CD4-positive, alpha-beta T cell treated with Interleukin-17A for 4 hours (primary cell): ENCODE data around the gene RASD1.

ENCODE experiments used
- DNase-seq: peaks from one replicate; pipeline ENCODE4 v3.0.0-alpha.2; 2020; ENCODE audit warnings: mixed read lengths

RASD1 gene

GRCh38 chr17:17526369-17526768 is 30.2 kb upstream of the RASD1 start:
- DNase-seq, result no peak

GRCh38 chr17:17525956-17526355 is 29.8 kb upstream of the RASD1 start:
- DNase-seq, result no peak

GRCh38 chr17:17525311-17525710 is 29.1 kb upstream of the RASD1 start:
- DNase-seq, result no peak

- no peak for DNase-seq
Measured at GRCh38 chr17:17523731-17524490, 27.7 kb upstream of the RASD1 start.

- no peak for DNase-seq
Measured at GRCh38 chr17:17523001-17523730, 27.0 kb upstream of the RASD1 start.

- DNase-seq, result no peak
Measured at GRCh38 chr17:17520599-17521232, 24.5 kb upstream of the RASD1 start.

- no peak for DNase-seq
Measured at GRCh38 chr17:17519886-17520285, 23.7 kb upstream of the RASD1 start.

- no peak for DNase-seq
Measured at GRCh38 chr17:17518951-17519350, 22.8 kb upstream of the RASD1 start.

GRCh38 chr17:17518014-17518413 is 21.8 kb upstream of the RASD1 start:
- DNase-seq, result no peak

GRCh38 chr17:17516941-17517720 is 20.9 kb upstream of the RASD1 start:
- DNase-seq, result no peak

GRCh38 chr17:17515934-17516930 is 20.0 kb upstream of the RASD1 start:
- DNase-seq, result no peak

GRCh38 chr17:17514993-17515933 is 19.1 kb upstream of the RASD1 start:
- DNase-seq, result no peak

GRCh38 chr17:17514361-17514992 is 18.3 kb upstream of the RASD1 start:
- DNase-seq, result no peak

- DNase-seq, result no peak
Measured at GRCh38 chr17:17513626-17514025, 17.4 kb upstream of the RASD1 start.

- no peak for DNase-seq
Measured at GRCh38 chr17:17512866-17513265, 16.7 kb upstream of the RASD1 start.

- no peak for DNase-seq
Measured at GRCh38 chr17:17511881-17512858, 16.0 kb upstream of the RASD1 start.

GRCh38 chr17:17511293-17511741 is 15.1 kb upstream of the RASD1 start:
- DNase-seq, result no peak

GRCh38 chr17:17510456-17511292 is 14.5 kb upstream of the RASD1 start:
- DNase-seq, result no peak
